Cardiac septum (tissue), 1 donor: ENCODE measurements around the gene CDIP1. TPM values are rescaled to one million over a fixed set of nuclear protein-coding genes. Genes with fewer than 3 reads are reported as not detected.
A peak's percentile ranks its signal among the peaks of the same experiment; 100 is the strongest.

Source experiments
- DNase-seq: peaks from one replicate; pipeline ENCODE4 v3.0.0-alpha.2; 2020; ENCODE audit warnings: low spot score
- intact Hi-C: fragments of 100-400 bp; cut with DNase I; formaldehyde crosslinking; loops from one replicate; pipeline ENCODE4 v1.14.0; 2022
- total RNA-seq: library from RNA; stranded (reverse); fragmentation: NEBNext Ultra II Directional; extraction: Animal tissue kit (Norgen Biotek cat#: 25700); gene quantifications from one replicate; pipeline ENCODE4 v1.2.1, GENCODE V29; 2021
- donor health status: DM: no; HTN: no; CAD: no.

CDIP1 gene
- total RNA-seq, 1 donor from 2014 or later = 42.1 TPM

DNA sequence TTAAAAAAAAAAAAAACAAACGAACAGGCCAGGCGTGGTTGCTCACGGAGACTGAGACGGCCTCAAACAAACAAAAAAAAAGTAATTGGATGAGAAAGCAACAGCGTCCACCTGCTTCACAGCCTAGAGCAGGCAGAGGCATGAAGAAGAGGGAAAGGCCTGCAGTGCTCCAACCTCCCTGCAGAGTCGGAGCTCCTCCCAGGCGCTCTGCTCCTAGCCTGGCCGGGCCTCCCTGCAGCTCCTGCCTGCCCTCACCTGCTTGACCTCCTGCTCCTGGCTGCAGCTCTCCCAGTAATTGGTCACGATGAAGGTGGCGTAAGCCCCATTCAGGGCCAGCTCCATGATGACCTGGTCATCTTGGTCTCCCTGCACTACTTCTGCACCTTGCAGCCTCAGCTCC is 69.6 kb downstream of the CDIP1 start:
- intact Hi-C loops = no loop called here
- no peak for DNase-seq

DNA sequence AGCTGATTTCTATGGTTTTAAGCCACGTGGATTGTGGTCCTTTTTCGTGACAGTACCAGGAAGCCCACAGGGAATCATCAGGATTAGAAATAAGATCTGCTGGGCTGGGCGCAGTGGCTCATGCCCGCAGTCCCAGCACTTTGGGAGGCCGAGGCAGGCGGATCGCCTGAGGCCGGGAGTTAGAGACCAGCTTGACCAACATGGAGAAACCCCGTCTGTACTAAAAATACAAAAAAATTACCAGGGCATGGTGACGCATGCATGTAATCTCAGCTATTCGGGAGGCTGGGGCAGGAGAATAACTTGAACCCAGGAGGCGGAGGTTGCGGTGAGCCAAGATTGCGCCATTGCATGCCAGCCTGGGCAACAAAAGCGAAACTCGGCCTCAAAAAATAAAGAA is 70.7 kb downstream of the CDIP1 start:
- DNase-seq = no peak
- intact Hi-C loops = no loop called here

DNA sequence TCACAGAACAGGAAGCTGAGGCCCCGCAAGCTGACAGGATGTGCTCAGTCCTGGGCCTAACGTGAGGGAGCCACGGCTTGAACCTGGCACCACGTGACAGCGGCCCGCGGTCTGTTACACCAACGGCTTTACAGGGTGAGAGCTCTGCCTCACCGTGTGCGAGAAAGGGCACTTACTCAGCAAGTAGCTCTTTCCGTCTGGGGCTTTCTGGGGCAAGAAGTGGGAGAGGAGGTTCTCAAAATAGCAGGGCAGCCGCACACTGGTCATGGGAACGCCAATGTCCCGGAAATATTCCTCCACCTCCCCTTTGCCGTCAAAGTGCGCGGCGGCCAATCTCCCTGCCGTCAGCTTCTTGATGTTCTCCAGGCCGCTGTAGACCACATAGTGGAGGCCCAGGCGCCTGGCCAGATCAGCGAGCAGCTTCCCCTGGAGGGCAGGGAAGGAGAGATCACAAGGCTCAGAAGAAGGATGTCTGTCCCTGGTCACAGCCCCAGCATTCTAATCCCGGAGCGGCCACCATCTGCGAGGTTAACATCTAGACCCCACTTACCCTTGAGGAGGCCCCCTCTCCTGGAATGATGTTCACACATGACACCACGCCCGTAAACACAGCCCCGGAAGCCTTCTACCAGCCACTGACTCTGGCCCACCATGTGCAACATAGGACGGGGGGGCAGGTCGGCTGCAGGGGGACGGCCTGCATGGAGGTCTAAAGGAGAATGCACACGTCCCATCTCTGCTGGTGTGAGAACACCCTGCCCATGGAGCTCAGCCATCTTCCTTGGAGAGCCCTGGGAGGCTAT is 72.4 kb downstream of the CDIP1 start:
- peak; percentile 85 for DNase-seq
- intact Hi-C loops = no loop called here

DNA sequence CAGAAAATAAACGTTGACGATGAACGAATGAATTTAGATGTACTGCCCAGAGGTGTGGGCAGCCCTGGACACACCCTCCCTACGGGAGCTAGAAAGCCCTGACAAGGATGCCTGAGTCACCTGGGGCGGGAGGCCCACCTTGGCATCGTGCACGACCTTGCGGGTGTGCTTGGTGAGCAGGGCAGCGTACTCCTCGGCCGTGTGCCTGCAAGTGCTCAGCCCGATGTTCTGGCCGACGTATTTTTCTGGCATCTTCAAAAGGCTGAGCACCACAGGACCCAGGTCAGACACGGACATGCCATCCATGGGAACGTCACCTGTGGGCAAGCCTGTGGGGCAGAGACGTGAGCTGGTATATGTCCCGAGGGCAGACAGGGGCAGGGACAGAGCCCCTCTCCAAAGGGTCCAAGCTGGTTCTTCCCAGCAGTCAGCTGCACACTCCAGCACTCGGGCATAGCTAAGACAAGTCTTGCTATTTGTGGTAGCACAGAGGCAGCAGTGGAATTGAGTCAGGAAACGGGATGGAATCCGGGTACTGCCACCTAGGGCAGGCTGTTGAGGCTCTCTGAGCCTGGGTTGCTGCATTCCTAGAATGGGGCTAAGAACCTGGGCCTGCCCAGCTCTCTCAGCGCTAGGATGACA is 74.9 kb downstream of the CDIP1 start:
- DNase-seq = no peak
- intact Hi-C loops = no loop called here

DNA sequence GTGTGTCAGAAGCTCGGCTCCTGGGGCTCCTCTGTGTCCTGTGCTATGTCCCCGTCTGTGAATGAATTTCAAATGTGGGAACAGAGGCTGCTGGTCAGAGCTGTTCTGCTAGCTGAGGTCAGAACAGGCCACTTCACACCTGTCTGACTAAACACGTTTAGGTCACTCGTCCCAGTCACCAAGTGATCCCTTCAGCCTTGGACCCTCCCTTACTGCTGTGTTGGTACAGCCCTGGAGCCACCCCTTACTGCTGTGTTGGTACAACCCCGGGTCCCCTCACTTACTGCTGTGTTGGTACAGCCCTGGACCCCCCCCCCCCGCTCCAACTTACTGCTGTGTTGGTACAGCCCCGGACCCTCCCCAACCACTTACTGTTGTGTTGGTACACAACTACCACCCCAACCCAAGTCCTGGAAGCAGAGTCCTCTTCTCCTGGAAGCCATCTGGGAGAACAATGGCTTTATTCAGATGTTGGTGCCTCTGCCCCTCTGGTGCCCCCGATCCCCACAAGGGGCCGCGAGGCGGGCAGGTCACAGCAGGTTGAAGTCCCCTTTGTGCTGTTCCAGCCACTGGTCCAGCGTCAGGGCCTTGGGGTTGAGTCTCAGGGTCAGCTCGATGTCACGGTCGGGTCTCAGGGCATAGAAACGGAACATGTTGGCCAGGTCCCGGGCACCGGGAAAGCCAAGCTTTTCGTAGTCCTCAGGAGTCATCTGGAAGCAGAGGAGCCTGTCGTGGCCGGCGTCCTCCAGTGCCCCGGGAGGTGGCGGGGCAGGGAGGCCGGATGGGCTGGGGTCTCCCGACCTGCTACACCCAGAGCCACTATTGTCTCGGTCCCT is 77.1 kb downstream of the CDIP1 start:
- intact Hi-C loops = no loop called here
- no peak for DNase-seq

DNA sequence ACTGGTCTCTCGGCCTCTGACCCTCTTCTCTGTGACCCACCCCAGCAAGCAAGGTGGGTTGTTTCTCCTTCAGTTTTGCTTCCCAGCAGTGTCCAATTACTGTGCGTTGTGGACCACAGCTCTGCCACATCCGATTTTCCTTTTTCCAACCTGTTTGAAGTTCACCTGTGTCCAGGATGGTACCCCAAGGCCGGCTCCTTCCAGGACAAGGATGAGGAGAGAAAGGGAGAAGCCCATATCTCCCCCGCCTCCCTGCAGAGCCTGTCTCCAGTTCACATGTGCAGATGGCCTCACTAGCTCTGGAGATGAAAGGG is 77.7 kb downstream of the CDIP1 start:
- intact Hi-C loops = no loop called here
- no peak for DNase-seq

Other genes with a start within 250 kb of the CDIP1 start
- 31.4 TPM for gene GLIS2, start 222.7 kb downstream of the CDIP1 start, total RNA-seq
- gene PAM16, start 187.5 kb downstream of the CDIP1 start, total RNA-seq = 43.3 TPM
- gene VASN, start 166.9 kb downstream of the CDIP1 start, total RNA-seq = 6.3 TPM
- 11.9 TPM for gene CORO7, start 122.2 kb downstream of the CDIP1 start, total RNA-seq
- 50.7 TPM for gene DNAJA3, start 112.9 kb downstream of the CDIP1 start, total RNA-seq
- gene NMRAL1, start 64.1 kb downstream of the CDIP1 start, total RNA-seq = 7.3 TPM
- gene HMOX2, start 62.4 kb downstream of the CDIP1 start, total RNA-seq = 69.1 TPM
- 0.11 TPM for gene C16orf96, start 17.6 kb upstream of the CDIP1 start, total RNA-seq
- gene UBALD1, start 76.1 kb upstream of the CDIP1 start, total RNA-seq = 25.1 TPM
- 45.3 TPM for gene MGRN1, start 86.1 kb upstream of the CDIP1 start, total RNA-seq
- 43.7 TPM for gene NUDT16L1, start 154.8 kb upstream of the CDIP1 start, total RNA-seq
- gene ANKS3, start 195.5 kb upstream of the CDIP1 start, total RNA-seq = 9.9 TPM
- 0.65 TPM for gene DNAAF8, start 195.8 kb upstream of the CDIP1 start, total RNA-seq
- 7.2 TPM for gene ZNF500, start 228.4 kb upstream of the CDIP1 start, total RNA-seq
- not detected for gene SEPTIN12, start 249.6 kb upstream of the CDIP1 start, total RNA-seq